GM12878 (cell line): ENCODE results near the gene EHD4. TPM values are rescaled to one million over a fixed set of nuclear protein-coding genes. Genes with fewer than 3 reads are reported as not detected.

Experiments
- BRCA1 ChIP-seq: IDR thresholded peaks from 2 replicates; pipeline ENCODE4 v1.6.1; 2011; ENCODE audit warnings: low read depth, low read length, improper control_type of control experiment
- CBX3 ChIP-seq: fragments of 200-600 bp; sonication (generic); IDR thresholded peaks from 2 replicates; pipeline ENCODE4 v1.6.1; 2016; ENCODE audit warnings: low read depth, borderline replicate concordance
- EGR1 ChIP-seq, 2 experiments: IDR thresholded peaks; 1 replicate in 1 of 2; 2 replicates in 1 of 2; pipeline ENCODE4 v1.6.1; 2011 to 2012; ENCODE audit warnings: low read depth in 2 of 2, low read length in 2 of 2, borderline replicate concordance in 1 of 2, mild to moderate bottlenecking in 1 of 2, moderate library complexity in 1 of 2
- ETV6 ChIP-seq, 2 experiments: fragments of 450-650 bp in 1 of 2; IDR thresholded peaks in 1 of 2; conservative IDR thresholded peaks in 1 of 2; 2 replicates each; pipeline ENCODE4 v1.6.1; 2014; ENCODE audit warnings: antibody characterized with exemption in 1 of 2, borderline replicate concordance in 1 of 2, low read depth in 1 of 2, mild to moderate bottlenecking in 1 of 2, moderate library complexity in 1 of 2
- FOXM1 ChIP-seq: IDR thresholded peaks from 2 replicates; pipeline ENCODE4 v1.6.1; 2012; ENCODE audit warnings: low read depth, mild to moderate bottlenecking, inconsistent platforms, low read length, moderate library complexity
- IKZF1 ChIP-seq: fragments of 450-650 bp; conservative IDR thresholded peaks from 2 replicates; pipeline ENCODE4 v1.6.1; 2017; ENCODE audit warnings: antibody characterized with exemption, mild to moderate bottlenecking
- MEF2B ChIP-seq: fragments of 450-650 bp; IDR thresholded peaks from 2 replicates; pipeline ENCODE4 v1.6.1; 2018; ENCODE audit warnings: mild to moderate bottlenecking, moderate library complexity; ENCODE audit not compliant: partially characterized antibody, poor library complexity, severe bottlenecking
- MTA3 ChIP-seq: IDR thresholded peaks from 2 replicates; pipeline ENCODE4 v1.6.1; 2012; ENCODE audit warnings: low read length, inconsistent platforms, borderline replicate concordance
- MYB ChIP-seq: fragments of 150-350 bp; IDR thresholded peaks from 2 replicates; pipeline ENCODE4 v1.6.1; 2014; ENCODE audit warnings: mild to moderate bottlenecking, low read depth, low read length, borderline replicate concordance
- POLR2AphosphoS2 ChIP-seq: IDR thresholded peaks from 2 replicates; pipeline ENCODE4 v1.6.1; 2011; ENCODE audit warnings: low read depth, mild to moderate bottlenecking, low read length, improper control_type of control experiment, moderate library complexity
- RAD21 ChIP-seq: IDR thresholded peaks from 2 replicates; pipeline ENCODE4 v1.6.1; 2011; ENCODE audit warnings: mild to moderate bottlenecking, low read depth, low read length, moderate library complexity; ENCODE audit not compliant: insufficient read depth
- RFX5 ChIP-seq: IDR thresholded peaks from 2 replicates; pipeline ENCODE4 v1.6.1; 2011; ENCODE audit warnings: low read depth, low read length, improper control_type of control experiment
- SIN3A ChIP-seq: IDR thresholded peaks from 2 replicates; pipeline ENCODE4 v1.6.1; 2012; ENCODE audit warnings: low read depth, low read length, improper control_type of control experiment
- SREBF1 ChIP-seq: IDR thresholded peaks from 2 replicates; pipeline ENCODE4 v1.6.1; 2012; ENCODE audit warnings: mild to moderate bottlenecking, low read length
- STAT3 ChIP-seq: IDR thresholded peaks from 2 replicates; pipeline ENCODE4 v1.6.1; 2011; ENCODE audit warnings: low read depth, low read length, improper control_type of control experiment
- YY1 ChIP-seq: IDR thresholded peaks from 2 replicates; pipeline ENCODE4 v1.6.1; 2011; ENCODE audit warnings: low read depth, mild to moderate bottlenecking, low read length
- ZNF622 ChIP-seq: fragments of 450-650 bp; IDR thresholded peaks from 2 replicates; pipeline ENCODE4 v1.6.1; 2017; ENCODE audit warnings: mild to moderate bottlenecking, inconsistent platforms
- polyA plus RNA-seq, 11 experiments: library from polyadenylated mRNA; depleted of rRNA in 4 of 11; unstranded in 6 of 11; stranded (reverse) in 5 of 11; fragments of >200 nt; fragmentation: Nextera tagmentation in 4 of 11; fragmentation: Illumina TruSeq in 1 of 11; extraction: Ambion mirVana in 4 of 11; extraction: Trizol in 1 of 11; gene quantifications; 1 replicate in 1 of 11; 2 replicates in 10 of 11; pipeline versions ENCODE4 v1.2.1 to v1.2.3, GENCODE V29; 2011 to 2016; ENCODE audit warnings: inconsistent platforms in 2 of 11, missing spikeins in 2 of 11, low read depth in 1 of 11
- total RNA-seq, 4 experiments: library from RNA; depleted of rRNA in 3 of 4; stranded (reverse); fragments of >200 nt in 3 of 4; fragmentation: Illumina TruSeq in 1 of 4; extraction: Trizol in 1 of 4; gene quantifications; 2 replicates each; pipeline versions ENCODE4 v1.2.1 to v1.2.3, GENCODE V29; 2013 to 2021
- TF ChIP-seq, protein P1 (sequence below): IDR thresholded peaks from 2 replicates; pipeline ENCODE4 v1.6.1; 2012; ENCODE audit warnings: improper control_type of control experiment, low read depth, low read length; ENCODE audit not compliant: insufficient replicate concordance
- TF ChIP-seq, protein P2 (sequence below): fragments of 450-650 bp; IDR thresholded peaks from 2 replicates; pipeline ENCODE4 v1.6.1; 2017; ENCODE audit warnings: mild to moderate bottlenecking, moderate library complexity
- TF ChIP-seq, protein P3 (sequence below): IDR thresholded peaks from 2 replicates; pipeline ENCODE4 v1.6.1; 2011; ENCODE audit warnings: mild to moderate bottlenecking, low read depth, low read length, moderate library complexity; ENCODE audit not compliant: insufficient replicate concordance

EHD4 gene
- total and polyA plus RNA-seq, 10 of the 15 experiments (the other 5 are each of a cell fraction or from before 2014, with no cell fraction given): 4.2 to 62.9 (median 44.7) TPM

DNA sequence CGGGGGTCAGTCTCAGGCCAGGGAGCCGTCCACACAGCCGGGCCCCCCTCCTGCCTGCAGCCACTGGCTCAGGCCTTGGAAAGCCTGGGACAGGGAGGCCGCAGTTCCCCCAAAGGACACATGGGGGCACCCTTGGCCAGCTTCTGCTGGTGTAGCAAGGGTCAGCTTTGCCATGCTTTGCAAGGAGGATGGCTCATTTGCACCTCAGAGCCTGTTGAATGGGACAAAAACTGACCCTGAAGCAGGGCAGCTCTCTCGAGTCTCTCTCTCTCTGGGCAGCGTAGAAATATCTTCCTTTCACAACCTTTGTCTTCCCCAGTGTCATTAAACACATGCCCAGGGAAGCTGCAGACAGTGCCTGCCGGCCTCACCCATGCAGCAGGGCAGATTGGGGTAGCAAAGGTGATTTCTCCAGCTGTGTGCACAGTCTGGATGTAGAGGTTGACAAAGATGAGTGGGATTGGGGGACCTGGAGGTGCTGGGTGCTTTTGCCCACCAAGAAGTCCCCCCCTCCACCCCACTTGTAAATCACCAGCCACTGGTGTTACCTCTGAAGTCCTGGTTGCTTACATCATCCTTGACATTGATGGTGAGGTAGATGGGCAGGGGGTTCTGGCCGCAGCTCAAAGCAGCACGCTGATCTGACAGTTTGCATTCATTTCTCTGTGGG is 17.4 kb upstream of the EHD4 start (continued):
- TF ChIP-seq, protein P1, sequence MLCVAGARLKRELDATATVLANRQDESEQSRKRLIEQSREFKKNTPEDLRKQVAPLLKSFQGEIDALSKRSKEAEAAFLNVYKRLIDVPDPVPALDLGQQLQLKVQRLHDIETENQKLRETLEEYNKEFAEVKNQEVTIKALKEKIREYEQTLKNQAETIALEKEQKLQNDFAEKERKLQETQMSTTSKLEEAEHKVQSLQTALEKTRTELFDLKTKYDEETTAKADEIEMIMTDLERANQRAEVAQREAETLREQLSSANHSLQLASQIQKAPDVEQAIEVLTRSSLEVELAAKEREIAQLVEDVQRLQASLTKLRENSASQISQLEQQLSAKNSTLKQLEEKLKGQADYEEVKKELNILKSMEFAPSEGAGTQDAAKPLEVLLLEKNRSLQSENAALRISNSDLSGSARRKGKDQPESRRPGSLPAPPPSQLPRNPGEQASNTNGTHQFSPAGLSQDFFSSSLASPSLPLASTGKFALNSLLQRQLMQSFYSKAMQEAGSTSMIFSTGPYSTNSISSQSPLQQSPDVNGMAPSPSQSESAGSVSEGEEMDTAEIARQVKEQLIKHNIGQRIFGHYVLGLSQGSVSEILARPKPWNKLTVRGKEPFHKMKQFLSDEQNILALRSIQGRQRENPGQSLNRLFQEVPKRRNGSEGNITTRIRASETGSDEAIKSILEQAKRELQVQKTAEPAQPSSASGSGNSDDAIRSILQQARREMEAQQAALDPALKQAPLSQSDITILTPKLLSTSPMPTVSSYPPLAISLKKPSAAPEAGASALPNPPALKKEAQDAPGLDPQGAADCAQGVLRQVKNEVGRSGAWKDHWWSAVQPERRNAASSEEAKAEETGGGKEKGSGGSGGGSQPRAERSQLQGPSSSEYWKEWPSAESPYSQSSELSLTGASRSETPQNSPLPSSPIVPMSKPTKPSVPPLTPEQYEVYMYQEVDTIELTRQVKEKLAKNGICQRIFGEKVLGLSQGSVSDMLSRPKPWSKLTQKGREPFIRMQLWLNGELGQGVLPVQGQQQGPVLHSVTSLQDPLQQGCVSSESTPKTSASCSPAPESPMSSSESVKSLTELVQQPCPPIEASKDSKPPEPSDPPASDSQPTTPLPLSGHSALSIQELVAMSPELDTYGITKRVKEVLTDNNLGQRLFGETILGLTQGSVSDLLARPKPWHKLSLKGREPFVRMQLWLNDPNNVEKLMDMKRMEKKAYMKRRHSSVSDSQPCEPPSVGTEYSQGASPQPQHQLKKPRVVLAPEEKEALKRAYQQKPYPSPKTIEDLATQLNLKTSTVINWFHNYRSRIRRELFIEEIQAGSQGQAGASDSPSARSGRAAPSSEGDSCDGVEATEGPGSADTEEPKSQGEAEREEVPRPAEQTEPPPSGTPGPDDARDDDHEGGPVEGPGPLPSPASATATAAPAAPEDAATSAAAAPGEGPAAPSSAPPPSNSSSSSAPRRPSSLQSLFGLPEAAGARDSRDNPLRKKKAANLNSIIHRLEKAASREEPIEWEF: no peak
- no peak for TF ChIP-seq CBX3
- TF ChIP-seq BRCA1: no peak
- 0 out of 4 replicates have a peak, but pooled peaks of 1 of the 2 experiments have one; percentile 13 for TF ChIP-seq ETV6 (conservative IDR thresholded peaks at IDR 0.05 in 1 of 2, IDR thresholded peaks at IDR 0.05 in 1 of 2; ENCODE audit: borderline replicate concordance in 1 of 2, low read depth in 1 of 2)
- no peak for TF ChIP-seq POLR2AphosphoS2
- no peak for TF ChIP-seq SREBF1
- 0 out of 2 replicates have a peak, but pooled peaks have one; percentile 38 for TF ChIP-seq FOXM1
- TF ChIP-seq, protein P2, sequence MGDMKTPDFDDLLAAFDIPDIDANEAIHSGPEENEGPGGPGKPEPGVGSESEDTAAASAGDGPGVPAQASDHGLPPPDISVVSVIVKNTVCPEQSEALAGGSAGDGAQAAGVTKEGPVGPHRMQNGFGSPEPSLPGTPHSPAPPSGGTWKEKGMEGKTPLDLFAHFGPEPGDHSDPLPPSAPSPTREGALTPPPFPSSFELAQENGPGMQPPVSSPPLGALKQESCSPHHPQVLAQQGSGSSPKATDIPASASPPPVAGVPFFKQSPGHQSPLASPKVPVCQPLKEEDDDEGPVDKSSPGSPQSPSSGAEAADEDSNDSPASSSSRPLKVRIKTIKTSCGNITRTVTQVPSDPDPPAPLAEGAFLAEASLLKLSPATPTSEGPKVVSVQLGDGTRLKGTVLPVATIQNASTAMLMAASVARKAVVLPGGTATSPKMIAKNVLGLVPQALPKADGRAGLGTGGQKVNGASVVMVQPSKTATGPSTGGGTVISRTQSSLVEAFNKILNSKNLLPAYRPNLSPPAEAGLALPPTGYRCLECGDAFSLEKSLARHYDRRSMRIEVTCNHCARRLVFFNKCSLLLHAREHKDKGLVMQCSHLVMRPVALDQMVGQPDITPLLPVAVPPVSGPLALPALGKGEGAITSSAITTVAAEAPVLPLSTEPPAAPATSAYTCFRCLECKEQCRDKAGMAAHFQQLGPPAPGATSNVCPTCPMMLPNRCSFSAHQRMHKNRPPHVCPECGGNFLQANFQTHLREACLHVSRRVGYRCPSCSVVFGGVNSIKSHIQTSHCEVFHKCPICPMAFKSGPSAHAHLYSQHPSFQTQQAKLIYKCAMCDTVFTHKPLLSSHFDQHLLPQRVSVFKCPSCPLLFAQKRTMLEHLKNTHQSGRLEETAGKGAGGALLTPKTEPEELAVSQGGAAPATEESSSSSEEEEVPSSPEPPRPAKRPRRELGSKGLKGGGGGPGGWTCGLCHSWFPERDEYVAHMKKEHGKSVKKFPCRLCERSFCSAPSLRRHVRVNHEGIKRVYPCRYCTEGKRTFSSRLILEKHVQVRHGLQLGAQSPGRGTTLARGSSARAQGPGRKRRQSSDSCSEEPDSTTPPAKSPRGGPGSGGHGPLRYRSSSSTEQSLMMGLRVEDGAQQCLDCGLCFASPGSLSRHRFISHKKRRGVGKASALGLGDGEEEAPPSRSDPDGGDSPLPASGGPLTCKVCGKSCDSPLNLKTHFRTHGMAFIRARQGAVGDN: no peak
- TF ChIP-seq RFX5: no peak
- 0 out of 2 replicates have a peak, but pooled peaks have one; percentile 27 for TF ChIP-seq MYB
- no peak for TF ChIP-seq EGR1 (IDR thresholded peaks at IDR 0.05; ENCODE audit: borderline replicate concordance in 1 of 2, low read depth in 2 of 2, low read length in 2 of 2)
- no peak for TF ChIP-seq ZNF622
- TF ChIP-seq STAT3: no peak
- TF ChIP-seq, protein P3, sequence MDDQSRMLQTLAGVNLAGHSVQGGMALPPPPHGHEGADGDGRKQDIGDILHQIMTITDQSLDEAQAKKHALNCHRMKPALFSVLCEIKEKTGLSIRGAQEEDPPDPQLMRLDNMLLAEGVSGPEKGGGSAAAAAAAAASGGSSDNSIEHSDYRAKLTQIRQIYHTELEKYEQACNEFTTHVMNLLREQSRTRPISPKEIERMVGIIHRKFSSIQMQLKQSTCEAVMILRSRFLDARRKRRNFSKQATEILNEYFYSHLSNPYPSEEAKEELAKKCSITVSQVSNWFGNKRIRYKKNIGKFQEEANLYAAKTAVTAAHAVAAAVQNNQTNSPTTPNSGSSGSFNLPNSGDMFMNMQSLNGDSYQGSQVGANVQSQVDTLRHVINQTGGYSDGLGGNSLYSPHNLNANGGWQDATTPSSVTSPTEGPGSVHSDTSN: no peak
- TF ChIP-seq RAD21: peak; percentile 100
- no peak for TF ChIP-seq IKZF1
- peak; percentile 76 for TF ChIP-seq YY1
- no peak for TF ChIP-seq SIN3A
- no peak for TF ChIP-seq MEF2B
- no peak for TF ChIP-seq MTA3
